Measurements from ENCODE around the gene C1QTNF7. TPM values are rescaled to one million over a fixed set of nuclear protein-coding genes. Genes with fewer than 3 reads are reported as not detected.
A peak's percentile ranks its signal among the peaks of the same experiment; 100 is the strongest.

Gene C1QTNF7, protein sequence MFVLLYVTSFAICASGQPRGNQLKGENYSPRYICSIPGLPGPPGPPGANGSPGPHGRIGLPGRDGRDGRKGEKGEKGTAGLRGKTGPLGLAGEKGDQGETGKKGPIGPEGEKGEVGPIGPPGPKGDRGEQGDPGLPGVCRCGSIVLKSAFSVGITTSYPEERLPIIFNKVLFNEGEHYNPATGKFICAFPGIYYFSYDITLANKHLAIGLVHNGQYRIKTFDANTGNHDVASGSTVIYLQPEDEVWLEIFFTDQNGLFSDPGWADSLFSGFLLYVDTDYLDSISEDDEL
- polyA plus RNA-seq (ENCODE audit: insufficient read length in 10 of 10) = 1 to 10 TPM in 9 of 10 donors, under 1 TPM in 1; 0.79 to 9.9 (median 3.5) TPM
- long read RNA-seq, donor 1, full-length matches to known transcripts = 1 of 1 reads
- long read RNA-seq, donor 1, partial matches to known transcripts = 0 of 1 reads
- long read RNA-seq, donor 1, other reads (novel, unspliced or antisense) = 0 of 1 reads
- long read RNA-seq, donor 2 = 0 reads
- long read RNA-seq, donor 3 = 0 reads
- long read RNA-seq, donor 4, full-length matches to known transcripts = 2 of 2 reads
- long read RNA-seq, donor 4, partial matches to known transcripts = 0 of 2 reads
- long read RNA-seq, donor 4, other reads (novel, unspliced or antisense) = 0 of 2 reads
- long read RNA-seq, donor 5, full-length matches to known transcripts = 1 of 1 reads
- long read RNA-seq, donor 5, partial matches to known transcripts = 0 of 1 reads
- long read RNA-seq, donor 5, other reads (novel, unspliced or antisense) = 0 of 1 reads
- long read RNA-seq, donor 6, full-length matches to known transcripts = 2 of 2 reads
- long read RNA-seq, donor 6, partial matches to known transcripts = 0 of 2 reads
- long read RNA-seq, donor 6, other reads (novel, unspliced or antisense) = 0 of 2 reads
- long read RNA-seq, donor 7 = 0 reads
- long read RNA-seq, donor 8, full-length matches to known transcripts = 5 of 5 reads
- long read RNA-seq, donor 8, partial matches to known transcripts = 0 of 5 reads
- long read RNA-seq, donor 8, other reads (novel, unspliced or antisense) = 0 of 5 reads
- long read RNA-seq, donor 9 = 0 reads

DNA sequence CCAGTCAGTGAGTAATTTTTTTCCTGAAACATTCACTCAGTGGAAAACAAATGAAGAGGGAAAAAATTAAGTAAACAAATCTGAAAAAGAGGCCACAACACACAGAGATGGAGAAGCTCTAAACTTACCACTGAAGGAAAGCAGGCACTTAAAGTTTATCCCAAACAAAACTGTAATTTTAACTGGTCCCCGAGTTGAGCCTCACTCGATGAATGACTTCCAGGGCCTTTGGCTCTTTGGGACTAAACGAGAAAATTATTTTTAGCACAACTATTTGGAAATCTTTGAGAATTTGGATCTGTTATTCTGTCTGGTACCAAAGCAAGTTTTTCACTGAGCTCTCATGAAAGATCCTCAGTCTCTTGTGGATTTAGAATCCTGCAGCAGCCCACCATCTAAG is at the start of gene C1QTNF7:
C1QTNF7 (plus strand) TSS at position 333 of the 400 bp plus-strand sequence. CDS start 7,711 bp downstream, outside the sequence.
- DNase-seq = peak in 2 of 3 donors; percentile 28 to 67

DNA sequence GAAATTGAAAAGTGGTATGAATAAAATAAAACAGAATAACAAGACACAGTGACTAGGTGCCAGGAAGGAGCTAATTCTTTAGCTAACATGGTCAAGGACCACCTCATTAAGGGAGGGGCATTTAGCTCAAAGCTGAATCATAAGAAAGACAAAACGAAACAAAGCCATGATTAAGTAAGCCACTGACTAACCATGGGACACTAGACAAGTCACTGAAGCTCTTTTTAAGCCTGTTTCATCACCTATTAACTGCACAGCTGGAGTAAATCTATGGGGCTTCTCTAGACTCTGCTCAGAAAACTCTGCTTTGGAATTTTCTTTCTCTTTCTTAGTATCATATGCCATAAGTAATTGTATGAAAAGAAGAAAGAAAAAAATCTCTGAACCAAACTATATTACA is 49.8 kb upstream of the C1QTNF7 start:
- no peak for DNase-seq

DNA sequence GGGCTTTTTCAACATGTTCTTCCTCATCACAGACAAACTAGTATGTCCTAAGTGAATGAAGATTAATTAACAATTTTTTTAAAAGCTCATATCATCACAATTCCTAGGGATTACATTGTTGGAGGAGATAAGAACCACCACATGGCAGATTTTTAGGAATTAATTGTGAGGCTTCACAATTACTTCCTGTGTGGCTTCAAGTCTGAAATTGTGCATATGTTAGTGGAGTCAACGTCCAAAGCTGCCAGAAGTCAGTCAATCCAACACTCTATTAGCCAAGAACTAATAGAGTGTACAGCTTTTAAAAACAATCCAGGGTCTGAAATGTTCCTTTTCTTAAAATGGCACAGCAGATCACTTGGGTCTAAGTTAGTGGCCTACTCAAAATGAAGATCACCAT is 49.3 kb upstream of the C1QTNF7 start:
- DNase-seq = no peak

DNA sequence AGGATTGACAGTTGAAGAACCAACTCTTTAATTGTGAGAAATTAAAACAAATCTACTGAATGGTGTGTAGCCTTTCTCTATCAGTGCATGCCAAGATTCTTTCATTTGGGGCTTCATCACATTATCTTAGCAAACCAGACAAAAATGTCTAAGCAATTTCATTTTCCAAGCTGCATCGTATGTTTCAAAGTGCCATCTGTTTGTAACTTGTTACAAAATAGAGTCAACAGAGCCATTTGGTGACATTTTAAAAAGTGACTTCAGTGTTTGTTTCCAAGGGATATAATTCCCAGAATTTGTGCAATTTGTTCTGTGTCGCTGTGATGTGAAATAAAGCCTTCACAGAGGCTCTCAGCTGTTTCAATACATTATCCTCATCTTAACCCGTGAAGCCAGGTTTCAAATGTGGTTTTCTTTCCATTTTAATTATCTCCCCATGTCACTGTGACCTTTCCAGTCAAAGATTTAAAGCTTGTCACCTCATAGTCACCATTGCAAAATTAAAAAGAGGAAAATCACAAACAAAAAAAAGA is 46.0 kb upstream of the C1QTNF7 start:
- no peak for DNase-seq

DNA sequence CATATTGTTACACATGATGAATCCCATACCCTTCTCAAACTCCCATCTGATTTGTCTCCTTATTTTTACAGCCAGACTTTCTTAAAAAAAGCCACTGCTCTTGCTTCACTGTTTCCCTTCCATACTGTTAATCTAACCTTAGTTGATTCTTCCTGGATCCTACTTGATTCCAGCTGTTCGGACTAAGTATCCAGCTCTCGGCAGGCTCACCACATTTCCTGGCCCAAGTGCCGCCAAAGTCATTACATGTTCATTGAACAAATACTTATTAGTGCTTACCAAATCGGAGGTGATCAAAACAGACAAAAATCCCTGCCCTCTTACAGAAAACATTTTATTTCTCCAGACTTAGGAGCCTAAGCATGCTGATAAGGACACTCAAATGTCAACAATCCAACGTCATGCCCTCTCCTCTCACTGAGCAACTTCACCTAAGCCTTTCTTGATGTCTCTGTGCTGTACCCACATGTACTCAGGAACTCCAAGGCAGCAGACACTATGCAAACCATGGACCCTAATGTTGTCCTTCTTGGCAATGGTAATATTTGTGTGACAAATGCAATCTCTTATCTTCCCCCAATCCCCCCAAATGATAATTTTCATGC is 45.1 kb upstream of the C1QTNF7 start:
- DNase-seq = no peak

DNA sequence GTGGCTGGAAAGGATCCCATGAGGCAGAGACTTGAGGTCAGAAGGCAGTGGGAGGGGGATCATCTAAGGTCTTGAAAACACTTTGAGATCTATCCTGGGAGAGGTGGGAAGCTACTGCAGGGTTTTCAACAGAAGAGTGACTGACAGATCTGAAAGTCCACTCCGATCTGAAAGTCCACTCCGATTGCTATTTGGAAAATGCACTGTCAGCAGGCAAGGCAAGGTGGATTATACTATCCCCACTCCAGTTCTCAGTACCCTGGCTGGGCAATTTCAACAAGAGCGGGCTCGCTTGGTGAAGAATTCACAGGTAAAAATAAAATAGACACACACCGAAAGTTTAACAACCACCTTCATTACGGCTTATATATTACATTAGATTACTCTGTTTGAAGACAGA is 42.3 kb upstream of the C1QTNF7 start:
- no peak for DNase-seq

DNA sequence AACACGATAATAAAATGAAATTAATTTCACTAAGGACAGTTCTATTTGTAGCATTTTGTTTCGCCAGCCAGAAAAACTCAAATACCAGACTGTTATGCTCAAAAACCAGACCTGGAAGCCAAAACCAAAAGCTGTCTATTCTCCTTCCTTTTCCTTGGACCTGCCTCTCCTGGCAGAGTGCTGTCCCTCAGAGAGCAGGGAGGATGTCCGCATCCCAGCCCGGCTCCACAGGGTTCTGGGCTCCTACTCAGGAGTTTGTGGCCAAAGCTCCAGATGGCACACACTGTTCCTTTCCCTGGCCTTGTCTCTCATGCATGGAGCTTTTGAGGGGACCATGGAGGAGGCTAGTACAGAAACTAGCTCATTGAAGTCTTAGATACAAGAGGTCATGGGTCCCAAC is 41.9 kb upstream of the C1QTNF7 start:
- no peak for DNase-seq

DNA sequence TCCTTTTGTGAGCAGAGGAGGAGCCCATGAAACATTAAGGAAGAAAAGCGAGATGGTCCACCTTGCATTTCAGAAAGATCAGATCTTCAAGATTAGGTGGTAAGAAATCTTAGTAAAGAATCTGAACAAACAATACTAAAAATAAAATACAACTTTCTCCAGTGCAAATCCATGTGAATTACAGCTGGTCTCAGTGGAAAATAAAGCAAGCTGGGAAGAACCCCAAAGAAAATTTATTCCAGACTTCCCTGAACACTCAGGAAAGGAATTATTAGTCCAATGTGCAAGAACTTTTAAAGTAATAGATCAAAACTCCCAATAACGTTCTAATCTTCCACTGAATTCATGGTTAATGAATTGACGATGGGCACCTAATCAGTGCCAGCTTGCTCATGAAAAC is 37.3 kb upstream of the C1QTNF7 start:
- peak in 2 of 3 donors; percentile 55 to 63 for DNase-seq

DNA sequence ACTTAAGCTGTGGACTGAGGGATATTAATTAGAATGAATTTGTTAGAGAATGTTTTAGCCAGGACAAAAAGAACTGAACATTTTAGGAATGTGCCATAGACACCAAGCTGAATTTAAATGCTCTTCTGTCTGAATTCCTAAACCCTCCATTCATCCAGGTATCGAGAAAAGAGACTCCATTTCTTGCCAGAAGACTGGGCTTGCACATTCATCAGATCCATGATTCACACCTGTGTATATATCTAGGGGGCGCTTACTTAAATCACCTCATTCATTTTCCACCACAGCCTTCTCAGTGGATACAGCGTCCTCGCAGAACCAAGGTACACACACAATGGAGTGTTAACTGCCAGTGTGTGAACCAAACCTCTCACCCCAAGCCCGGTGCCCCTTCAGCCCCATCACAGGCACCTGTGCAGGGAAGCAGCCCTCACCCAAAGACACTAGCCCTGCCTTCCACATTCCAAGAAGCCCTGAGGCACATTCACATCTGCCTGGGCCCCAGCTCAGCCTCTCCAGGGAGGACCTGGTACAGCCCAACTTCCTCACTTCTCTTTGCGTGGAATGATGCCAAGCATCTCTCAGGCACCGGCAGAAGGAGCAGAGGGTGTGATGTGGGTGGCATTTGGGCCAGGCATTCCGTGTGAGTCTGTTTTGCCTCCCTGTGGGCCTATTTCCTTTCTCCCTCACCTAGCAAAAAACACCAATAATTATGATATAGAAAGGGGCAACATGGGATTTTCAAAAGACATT is 35.6 kb upstream of the C1QTNF7 start:
- no peak for DNase-seq

DNA sequence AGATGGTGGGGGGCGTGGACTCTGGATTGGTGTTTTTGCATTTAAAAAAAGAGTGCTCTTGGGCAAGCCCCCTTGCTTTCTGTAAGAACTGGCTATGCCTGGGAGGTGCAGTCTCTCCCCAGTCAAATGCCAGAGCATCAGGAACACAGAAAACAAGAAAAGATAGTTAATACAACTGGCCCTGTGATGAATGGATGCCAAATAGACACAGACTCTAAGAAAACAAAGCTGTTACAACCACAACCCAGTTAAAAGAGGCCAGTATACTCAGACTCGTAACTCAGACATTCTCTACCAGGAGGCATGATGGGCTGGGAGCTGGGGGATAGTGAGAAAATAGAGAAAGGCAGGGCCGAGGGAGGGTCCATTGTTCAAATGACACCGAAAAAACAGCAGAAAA is 32.5 kb upstream of the C1QTNF7 start:
- DNase-seq = no peak

DNA sequence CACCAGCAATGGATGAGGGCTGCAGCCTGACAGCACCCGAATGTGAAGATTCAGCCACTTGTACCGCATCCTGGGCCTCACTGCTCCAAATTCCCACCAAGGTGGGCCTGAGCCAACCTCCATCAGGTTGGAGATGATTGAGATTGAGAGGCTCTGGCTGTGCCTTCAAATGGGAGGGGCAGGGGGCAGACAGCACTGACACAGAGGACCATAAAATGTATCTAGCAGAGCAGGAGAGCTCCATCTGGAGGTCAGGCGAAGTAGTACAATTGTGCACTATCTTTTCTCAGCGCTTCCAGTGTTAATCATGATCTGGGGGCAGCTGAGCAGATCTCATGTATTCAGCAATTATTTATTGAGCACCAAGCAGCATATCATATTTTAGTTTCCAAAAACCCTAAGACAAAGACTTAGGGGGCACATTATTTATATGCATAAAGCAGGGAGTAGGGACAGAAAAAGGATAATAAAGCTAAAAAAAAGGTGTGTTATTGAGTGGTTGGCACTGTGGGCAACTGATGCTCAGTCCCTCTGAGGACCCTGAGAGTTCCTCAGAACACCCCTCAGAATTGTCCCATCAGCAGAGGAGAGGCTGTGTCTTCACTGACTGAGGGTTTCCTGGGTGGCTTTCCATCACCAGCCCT is 31.6 kb upstream of the C1QTNF7 start:
- no peak for DNase-seq

DNA sequence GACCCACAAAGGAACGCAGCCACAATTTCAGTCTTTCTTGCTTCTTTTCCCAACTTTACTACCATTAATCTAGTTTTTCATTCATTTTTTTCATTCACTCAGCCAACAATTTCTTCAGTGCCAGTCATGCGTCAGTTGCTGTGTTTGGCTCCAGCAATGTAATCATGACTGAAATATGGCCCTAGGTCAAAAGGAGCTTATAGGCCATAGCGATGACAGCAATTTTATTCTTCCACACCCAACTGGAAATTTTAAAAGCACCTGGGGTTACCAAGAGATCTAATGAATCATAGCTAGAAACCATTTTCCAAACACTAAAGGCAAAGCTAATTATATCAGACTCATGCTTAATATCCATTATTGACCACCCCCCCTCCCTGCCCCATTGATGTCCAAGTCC is 29.8 kb upstream of the C1QTNF7 start:
- no peak for DNase-seq

DNA sequence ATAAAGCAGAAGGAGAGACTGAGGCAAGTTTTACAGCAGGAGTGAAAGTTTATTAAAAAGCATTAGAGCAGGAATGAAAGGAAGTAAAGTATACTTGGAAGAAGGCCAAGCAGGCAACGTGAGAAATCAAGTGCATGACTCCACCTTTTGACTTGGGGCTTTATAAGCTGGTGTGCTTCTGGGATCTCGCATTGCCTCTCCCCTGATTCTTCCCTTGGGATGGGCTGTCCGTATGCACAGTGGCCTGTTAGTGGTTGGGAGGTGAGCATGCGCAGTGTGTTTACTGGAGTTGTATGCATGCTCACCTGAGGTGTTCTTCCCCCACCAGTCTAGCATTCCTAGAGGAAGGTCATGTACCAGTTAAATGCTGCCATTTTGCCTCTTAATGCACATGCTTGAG is 29.1 kb upstream of the C1QTNF7 start:
- no peak for DNase-seq

DNA sequence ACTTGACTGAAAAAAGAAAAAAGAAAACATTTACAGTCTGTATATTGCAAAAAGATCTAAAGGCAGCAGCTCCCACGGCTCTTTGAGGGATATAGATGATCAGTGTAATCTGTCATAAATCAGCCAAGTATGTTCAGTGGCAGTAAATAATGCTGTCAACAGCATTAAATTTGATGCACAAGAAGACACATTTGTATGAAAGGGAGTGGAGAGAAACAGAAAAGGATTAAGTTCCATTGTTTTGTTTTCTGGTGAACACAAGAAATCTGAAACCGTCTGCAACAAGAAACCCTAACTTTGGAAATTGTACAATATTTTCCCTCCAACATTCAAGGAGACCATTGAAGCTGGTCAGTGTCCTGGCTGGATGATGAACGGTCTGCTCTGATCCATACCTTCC is 27.6 kb upstream of the C1QTNF7 start:
- peak in 1 of 3 donors; percentile 47 for DNase-seq

DNA sequence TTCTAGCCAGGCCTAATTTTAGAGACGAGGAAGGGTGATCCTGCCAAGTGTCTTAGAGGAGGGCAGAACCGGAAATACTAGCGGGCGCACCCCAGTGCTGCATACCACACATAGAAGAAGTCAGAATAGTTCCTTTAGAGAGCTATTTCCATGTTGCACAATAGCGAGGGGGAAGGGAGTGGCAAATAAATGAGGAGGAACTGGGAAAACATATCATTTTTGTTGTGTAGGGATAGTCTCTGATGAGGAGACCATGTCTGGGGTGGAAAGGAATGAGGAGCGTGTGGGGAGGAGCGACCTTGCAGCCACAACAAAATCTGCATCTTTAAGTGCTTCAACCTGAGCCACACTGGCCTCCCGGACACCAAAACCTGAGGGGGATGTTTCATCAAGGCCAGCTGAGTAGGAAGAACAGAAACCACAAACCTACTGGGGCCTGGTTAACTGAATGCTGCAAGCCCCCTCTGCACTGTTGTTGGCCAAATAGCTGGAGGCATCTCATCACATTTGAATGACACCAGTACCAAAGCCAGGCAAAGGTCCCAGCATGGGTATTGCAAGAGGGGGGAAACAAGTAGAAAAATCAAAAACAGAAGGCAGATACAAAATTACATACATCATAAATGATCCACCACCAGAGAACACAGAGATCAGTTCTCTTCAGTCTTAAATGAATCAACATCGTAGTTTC is 26.7 kb upstream of the C1QTNF7 start:
- DNase-seq = peak in 2 of 3 donors; percentile 53 to 75

DNA sequence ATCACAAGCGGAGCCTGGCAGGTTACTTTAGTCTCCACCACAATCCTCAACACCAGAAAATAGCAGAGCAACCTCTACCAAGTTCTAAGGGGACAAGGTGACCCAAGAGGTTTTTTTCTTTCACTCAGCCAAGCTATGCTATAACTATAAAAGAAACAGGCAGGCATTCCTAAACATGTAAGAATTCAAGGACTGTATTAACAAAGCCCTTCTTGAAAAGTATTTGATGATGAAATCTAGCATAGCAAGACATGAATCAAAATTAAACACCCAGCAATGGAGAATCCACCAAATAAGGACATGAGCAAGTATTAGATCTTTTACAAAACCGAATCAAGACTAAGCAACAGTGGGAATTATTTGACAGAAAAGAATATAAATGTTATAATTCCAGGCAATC is 25.7 kb upstream of the C1QTNF7 start:
- DNase-seq = no peak

DNA sequence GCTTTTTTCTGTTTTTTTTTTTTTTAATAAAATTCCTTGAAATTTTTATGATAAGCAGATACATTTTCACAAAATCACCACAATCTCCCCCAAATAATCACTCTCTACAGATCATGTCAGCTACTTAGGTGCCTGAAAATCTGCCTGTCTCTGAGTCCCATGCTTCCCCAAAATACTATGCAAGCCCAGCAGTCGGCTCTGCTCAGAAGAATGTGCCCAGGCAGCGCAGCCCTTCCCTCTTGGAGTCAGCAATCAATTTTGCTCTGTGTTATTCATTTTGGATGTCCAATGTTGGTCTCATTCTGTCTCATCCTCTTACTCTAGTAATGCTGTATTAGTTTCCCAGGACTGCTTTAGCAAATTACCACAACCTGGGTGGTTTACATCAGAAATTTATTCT is 24.9 kb upstream of the C1QTNF7 start:
- no peak for DNase-seq

DNA sequence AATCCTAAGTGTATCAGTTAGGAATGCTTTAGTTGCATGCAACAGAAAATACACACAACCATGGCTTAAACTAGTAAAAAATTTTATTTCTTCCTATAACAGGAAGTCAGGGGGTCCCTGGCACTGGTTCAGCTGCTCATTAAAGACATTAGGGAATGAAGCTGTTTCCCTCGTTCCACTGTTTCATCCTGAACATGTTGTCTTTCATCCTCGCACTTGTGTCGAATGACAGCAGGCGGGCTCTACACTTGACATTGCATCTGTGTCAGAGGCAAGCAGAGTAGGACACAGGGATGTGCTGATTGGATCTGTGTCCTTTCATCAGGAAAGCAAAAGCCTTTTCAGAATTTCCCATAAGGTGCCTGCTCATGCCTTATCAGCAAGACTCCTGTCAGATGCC is 22.8 kb upstream of the C1QTNF7 start:
- no peak for DNase-seq

DNA sequence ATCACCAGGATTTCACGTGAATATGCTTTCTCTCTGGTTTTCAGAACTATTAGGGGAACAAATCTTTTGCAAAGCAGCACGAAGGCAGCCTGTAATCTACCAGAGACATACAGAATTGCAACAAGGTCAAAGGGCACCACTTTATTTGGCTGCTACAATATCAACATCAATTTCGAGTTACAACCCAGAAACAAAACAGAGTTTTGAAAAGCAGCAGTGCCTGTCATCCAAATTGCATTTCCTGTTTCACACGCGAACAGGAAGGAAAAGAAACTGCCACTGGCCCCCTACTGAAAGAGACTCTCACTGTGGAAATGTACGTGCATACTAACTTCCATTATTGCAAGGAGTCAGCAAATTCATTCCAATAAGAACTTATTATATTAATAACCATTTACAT is 17.1 kb upstream of the C1QTNF7 start:
- DNase-seq = peak in 1 of 3 donors; percentile 30

DNA sequence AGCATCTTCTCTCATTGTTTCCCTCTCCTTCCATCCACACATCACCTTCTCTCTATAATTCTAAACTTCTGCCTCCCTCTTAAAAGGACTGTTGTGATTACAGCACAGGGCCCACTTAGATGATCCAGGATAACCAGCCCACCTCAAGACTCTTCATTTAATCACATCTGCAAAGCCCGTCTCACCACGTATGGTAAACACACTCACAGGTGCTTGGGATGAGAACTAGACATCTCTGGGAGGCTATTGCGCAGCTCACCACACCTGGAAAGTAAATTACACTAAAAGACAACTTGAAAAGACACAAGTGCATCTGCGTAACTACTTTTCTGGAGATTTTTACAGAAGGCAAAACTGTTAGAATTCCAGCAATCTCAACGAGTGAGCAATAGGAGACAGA is 15.4 kb upstream of the C1QTNF7 start:
- no peak for DNase-seq

Measured in muscle of back (tissue), 13 donors.